K562 (cell line): Measurements from ENCODE around the gene MALRD1.

Experiments
- MAZ ChIP-seq, 2 experiments: fragments of 450-650 bp in 1 of 2; sonication (generic) in 1 of 2; formaldehyde crosslinking; IDR thresholded peaks in 1 of 2; conservative IDR thresholded peaks in 1 of 2; 2 replicates each; pipeline versions ENCODE4 v1.4.0 to v1.5.0; 2020; ENCODE audit warnings: mild to moderate bottlenecking in 1 of 2, missing genetic modification reagents in 1 of 2
- RFX5 ChIP-seq: IDR thresholded peaks from 2 replicates; pipeline ENCODE4 v1.6.1; 2011; ENCODE audit warnings: low read depth, mild to moderate bottlenecking, improper control_type of control experiment, low read length
- ZNF41 ChIP-seq: fragments of 250-450 bp; sonication (Bioruptor Pico); conservative IDR thresholded peaks from 2 replicates; pipeline ENCODE4 v1.4.0; 2020; ENCODE audit warnings: mild to moderate bottlenecking
- TF ChIP-seq, protein P1 (sequence below), 2 experiments: fragments of 450-650 bp; formaldehyde crosslinking in 1 of 2; IDR thresholded peaks; 2 replicates each; pipeline versions ENCODE4 v1.4.0 to v1.6.1; 2014 to 2020; ENCODE audit warnings: mild to moderate bottlenecking in 2 of 2, borderline replicate concordance in 1 of 2, low read depth in 1 of 2
- TF ChIP-seq, protein P2 (sequence below), 3 experiments: IDR thresholded peaks in 2 of 3; conservative IDR thresholded peaks in 1 of 3; 2 replicates each; pipeline ENCODE4 v1.5.1; 2011 to 2012; ENCODE audit warnings: low read length in 3 of 3, mild to moderate bottlenecking in 3 of 3, control low read depth in 2 of 3, improper control_type of control experiment in 1 of 3, inconsistent platforms in 1 of 3, low read depth in 1 of 3, mixed read lengths in 1 of 3, moderate library complexity in 1 of 3; ENCODE audit not compliant: insufficient read depth in 2 of 3

- no peak for TF ChIP-seq RFX5
- TF ChIP-seq ZNF41 (CRISPR knock-in tag) = no peak
- no peak for TF ChIP-seq MAZ (CRISPR knock-in tag; conservative IDR thresholded peaks at IDR 0.05 in 1 of 2, IDR thresholded peaks at IDR 0.05 in 1 of 2)
- TF ChIP-seq, protein P1, sequence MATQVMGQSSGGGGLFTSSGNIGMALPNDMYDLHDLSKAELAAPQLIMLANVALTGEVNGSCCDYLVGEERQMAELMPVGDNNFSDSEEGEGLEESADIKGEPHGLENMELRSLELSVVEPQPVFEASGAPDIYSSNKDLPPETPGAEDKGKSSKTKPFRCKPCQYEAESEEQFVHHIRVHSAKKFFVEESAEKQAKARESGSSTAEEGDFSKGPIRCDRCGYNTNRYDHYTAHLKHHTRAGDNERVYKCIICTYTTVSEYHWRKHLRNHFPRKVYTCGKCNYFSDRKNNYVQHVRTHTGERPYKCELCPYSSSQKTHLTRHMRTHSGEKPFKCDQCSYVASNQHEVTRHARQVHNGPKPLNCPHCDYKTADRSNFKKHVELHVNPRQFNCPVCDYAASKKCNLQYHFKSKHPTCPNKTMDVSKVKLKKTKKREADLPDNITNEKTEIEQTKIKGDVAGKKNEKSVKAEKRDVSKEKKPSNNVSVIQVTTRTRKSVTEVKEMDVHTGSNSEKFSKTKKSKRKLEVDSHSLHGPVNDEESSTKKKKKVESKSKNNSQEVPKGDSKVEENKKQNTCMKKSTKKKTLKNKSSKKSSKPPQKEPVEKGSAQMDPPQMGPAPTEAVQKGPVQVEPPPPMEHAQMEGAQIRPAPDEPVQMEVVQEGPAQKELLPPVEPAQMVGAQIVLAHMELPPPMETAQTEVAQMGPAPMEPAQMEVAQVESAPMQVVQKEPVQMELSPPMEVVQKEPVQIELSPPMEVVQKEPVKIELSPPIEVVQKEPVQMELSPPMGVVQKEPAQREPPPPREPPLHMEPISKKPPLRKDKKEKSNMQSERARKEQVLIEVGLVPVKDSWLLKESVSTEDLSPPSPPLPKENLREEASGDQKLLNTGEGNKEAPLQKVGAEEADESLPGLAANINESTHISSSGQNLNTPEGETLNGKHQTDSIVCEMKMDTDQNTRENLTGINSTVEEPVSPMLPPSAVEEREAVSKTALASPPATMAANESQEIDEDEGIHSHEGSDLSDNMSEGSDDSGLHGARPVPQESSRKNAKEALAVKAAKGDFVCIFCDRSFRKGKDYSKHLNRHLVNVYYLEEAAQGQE (IDR thresholded peaks at IDR 0.05; ENCODE audit: borderline replicate concordance) = no peak
- TF ChIP-seq, protein P1 (CRISPR knock-in tag; IDR thresholded peaks at IDR 0.05; ENCODE audit: low read depth) = no peak
- TF ChIP-seq, protein P2, sequence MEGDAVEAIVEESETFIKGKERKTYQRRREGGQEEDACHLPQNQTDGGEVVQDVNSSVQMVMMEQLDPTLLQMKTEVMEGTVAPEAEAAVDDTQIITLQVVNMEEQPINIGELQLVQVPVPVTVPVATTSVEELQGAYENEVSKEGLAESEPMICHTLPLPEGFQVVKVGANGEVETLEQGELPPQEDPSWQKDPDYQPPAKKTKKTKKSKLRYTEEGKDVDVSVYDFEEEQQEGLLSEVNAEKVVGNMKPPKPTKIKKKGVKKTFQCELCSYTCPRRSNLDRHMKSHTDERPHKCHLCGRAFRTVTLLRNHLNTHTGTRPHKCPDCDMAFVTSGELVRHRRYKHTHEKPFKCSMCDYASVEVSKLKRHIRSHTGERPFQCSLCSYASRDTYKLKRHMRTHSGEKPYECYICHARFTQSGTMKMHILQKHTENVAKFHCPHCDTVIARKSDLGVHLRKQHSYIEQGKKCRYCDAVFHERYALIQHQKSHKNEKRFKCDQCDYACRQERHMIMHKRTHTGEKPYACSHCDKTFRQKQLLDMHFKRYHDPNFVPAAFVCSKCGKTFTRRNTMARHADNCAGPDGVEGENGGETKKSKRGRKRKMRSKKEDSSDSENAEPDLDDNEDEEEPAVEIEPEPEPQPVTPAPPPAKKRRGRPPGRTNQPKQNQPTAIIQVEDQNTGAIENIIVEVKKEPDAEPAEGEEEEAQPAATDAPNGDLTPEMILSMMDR (IDR thresholded peaks at IDR 0.05 in 2 of 3, conservative IDR thresholded peaks at IDR 0.05 in 1 of 3; ENCODE audit: insufficient read depth in 2 of 3, low read depth in 1 of 3, low read length in 3 of 3) = no peak
Observed at GRCh38 chr10:19745672-19746071, 697.1 kb downstream of the MALRD1 start.
